Astrocyte (in vitro differentiated cells and primary cell): ENCODE data around the gene NACC1.

Source experiments
- CTCF ChIP-seq: IDR thresholded peaks from 2 replicates; pipeline ENCODE4 v1.5.1; 2011; ENCODE audit warnings: low read depth, mild to moderate bottlenecking, inconsistent platforms, low read length, moderate library complexity; ENCODE audit not compliant: insufficient read depth
- EZH2 ChIP-seq: IDR thresholded peaks from 2 replicates; pipeline ENCODE4 v1.6.1; 2012; ENCODE audit warnings: mild to moderate bottlenecking, low read length, inconsistent platforms; ENCODE audit not compliant: insufficient read depth

- TF ChIP-seq CTCF (no peak), EZH2 (no peak)
These were observed at the start of gene NACC1 for GRCh38 chr19:13117772-13118423.
